HG02610 (cell line): ENCODE data around the gene PTGES2.

Experiments used
- ATAC-seq: cut with Tn5 transposase; IDR thresholded peaks from one replicate; pipeline ENCODE4 v1.9.1; 2021; ENCODE audit warnings: mild to moderate bottlenecking, moderate library complexity; ENCODE audit not compliant: unreplicated experiment

The PTGES2 gene

DNA sequence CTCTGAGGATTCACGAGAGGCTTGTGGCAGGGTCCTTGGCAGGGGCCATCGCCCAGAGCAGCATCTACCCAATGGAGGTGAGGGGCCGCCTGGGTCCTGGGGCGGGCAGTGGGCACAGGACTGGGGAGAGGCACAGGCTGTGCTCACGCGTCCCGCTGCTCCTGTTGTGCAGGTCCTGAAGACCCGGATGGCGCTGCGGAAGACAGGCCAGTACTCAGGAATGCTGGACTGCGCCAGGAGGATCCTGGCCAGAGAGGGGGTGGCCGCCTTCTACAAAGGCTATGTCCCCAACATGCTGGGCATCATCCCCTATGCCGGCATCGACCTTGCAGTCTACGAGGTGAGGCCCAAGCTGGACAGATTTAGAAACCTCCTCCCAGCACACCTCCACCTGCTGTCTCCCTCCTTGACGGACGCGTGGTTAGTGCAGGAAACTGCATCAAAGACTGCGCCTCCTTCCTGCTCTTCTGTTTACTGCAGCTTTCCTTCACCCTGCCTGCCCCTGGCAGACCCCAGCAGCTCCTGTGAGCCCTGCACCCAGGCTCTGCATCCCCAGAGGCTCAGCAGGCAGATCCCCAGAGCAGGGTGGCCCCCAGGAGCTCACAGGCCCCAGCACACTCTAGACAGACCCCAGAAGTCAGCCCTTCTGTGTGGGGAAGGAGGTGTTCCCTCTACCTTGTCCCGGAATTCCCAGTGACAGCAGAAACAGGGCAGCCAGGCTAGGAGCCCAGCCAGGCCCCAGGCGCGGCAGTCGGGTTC is 21.2 kb downstream of the PTGES2 start:
- ATAC-seq: no peak

DNA sequence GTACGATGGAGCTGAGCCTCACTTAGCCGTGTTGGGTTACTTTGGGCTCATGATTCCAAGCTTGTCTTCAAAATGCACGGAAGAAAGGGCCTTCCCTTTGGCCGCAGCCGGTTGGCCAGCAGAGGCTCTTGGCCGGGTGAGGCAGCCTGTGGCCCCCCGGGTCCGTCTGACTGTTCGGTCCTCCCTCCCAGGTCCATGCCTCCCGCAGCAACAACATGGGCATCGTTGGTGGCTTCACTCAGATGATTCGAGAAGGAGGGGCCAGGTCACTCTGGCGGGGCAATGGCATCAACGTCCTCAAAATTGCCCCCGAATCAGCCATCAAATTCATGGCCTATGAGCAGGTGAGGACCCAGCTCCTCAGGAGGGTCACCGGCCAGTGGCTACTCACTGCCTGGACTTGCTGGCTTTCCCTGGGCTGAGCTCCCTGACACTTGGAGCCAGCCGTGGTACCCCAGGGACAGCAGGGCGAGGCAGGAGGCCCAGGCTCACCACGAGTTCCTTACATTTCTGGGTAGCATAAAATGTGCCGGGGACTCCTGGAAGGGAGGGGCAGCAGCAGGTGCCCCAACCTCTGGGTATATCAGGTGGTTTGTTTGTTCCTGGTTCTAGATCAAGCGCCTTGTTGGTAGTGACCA is 21.9 kb downstream of the PTGES2 start:
- ATAC-seq: no peak

DNA sequence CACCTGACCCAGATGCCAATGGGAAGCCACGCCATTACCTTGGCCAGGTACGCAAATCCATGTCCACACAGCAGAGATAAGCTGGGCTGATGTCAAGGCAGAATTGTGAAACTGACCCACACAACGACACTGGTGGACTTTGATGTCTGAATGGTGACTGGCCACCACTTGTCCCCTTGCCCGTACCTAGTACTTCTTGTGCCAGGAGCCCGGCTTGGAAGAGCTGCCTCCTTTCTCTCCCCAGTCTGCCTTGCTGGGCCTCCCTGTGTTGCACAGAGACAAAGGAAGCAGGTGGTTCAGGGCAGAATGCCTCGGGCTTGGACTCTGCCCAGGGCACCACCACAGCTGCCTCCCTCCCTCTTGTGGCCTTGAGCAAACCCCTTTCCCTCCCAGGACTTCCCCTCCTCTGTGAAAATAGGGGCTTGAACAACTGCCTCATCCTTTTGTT is 23.3 kb downstream of the PTGES2 start:
- ATAC-seq: no peak

DNA sequence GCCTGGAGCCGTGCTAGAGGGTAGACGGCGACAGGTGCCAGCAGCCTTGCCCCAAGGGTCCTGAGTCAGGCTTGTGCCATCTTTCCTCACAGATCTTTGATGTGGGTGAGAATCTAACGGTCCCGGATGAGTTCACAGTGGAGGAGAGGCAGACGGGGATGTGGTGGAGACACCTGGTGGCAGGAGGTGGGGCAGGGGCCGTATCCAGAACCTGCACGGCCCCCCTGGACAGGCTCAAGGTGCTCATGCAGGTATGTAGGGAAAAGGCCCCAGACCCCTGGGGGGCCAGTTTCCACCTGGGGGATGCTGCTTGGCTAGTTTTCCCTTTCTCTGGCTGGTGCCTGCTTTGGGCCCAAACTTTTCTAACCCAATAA is 24.0 kb downstream of the PTGES2 start:
- no peak for ATAC-seq

DNA sequence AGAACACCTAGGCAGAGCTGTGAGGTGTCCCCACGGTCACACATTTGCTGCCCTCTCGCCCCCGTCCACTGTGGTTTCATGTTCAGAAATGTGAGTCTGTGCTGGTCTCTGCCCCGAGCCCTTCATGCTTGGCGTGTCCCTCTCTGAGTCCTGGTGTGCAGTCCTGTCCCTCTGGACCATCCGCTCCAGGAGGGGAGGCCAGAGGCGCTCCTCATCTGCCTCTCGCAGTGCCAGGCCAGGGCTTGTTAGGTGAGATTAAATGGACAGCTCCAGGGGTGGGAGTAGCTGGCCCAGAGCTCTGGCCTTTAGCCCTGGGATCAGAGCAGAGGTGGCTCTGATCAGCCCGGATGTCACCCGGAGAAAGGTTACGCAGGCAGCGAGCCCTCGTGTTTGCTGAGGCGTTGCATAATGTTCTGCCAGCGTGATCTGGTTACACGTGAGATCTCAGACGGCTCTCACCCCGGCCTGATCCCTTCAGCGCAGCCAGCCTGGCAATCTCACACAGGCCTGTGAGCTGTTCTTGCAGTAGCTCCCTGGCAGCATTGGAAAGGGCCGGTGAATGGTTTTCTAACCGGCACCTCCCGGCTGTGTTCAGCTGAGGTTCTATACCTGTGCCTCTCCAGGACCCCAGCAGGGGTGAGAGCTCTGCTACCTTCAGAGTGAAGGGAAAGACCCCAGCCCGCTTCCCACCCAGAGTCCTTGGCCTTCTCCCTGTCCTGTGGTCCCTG is 24.5 kb downstream of the PTGES2 start:
- ATAC-seq: no peak

DNA sequence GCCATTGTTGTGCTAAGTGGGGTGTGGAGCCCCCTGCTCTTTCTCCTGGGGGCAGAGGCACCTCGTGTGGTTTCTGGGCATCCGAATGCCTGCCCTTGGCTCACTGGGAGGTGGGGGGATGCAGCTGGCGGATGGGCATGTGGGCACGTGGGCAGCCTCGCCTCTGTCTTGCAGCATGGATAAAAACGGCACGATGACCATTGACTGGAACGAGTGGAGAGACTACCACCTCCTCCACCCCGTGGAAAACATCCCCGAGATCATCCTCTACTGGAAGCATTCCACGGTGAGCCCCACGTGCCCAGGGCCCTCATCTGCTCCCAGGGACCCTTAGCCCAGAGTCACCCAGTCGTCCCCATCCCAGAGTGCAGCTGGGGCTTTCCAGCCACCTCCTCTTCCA is 25.3 kb downstream of the PTGES2 start:
- no peak for ATAC-seq

DNA sequence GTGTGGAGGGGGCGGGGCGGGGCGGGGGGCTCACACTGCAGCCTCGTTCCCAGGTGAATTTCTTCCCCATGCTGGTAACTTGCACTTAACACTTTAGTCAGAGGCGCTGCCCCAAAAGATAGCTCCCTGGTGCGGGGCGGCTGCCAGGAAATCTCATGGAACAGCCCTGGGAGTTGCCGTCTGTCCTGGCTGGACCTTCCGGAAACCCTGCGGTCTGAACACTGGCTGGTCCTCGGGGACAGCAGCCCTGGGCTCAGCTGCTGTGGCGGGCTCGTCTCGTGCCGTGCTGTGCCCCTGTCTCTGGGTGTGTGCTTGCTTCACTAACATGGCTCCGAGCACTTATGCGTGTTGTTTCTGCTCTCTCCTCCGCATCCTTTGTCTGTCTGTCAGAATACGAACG is 25.8 kb downstream of the PTGES2 start:
- no peak for ATAC-seq

DNA sequence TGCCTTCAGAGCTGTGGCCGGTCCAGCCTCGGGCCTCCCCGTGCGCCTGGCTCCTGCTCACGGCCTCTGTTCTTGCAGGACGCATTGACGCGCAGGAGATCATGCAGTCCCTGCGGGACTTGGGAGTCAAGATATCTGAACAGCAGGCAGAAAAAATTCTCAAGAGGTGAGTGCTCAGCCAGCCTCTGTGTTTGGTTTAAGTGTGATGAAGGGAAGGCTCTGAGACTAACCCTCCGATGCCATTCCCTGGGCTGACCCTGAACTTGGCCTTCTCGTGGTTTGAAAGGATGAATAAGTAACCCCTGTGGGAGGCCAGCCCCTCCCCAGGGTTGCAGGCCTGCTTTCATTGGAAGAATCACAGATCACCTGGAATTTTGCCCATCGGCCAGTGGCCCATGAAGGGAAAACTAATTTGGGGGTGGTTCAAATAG is 26.3 kb downstream of the PTGES2 start:
- no peak for ATAC-seq

DNA sequence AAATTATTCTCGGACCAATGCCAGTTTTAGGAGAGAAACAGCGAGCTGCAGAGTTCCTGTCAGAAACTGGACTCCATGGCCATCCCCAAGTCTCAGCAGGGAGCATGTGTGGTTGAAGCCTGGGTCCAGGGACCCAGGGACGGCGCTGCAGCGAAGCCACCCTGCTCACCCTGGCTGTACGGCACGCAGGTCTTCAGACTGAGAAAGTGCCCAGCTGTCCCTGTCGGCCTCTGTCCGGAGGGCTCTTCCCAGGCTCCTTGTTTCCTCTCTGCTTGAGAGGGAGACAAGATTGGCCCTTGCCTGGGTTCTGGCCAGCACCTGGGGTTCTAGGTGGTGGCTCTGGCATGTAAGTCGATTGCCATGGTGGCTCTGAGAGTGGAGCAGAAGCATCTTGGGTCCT is 26.9 kb downstream of the PTGES2 start:
- no peak for ATAC-seq

DNA sequence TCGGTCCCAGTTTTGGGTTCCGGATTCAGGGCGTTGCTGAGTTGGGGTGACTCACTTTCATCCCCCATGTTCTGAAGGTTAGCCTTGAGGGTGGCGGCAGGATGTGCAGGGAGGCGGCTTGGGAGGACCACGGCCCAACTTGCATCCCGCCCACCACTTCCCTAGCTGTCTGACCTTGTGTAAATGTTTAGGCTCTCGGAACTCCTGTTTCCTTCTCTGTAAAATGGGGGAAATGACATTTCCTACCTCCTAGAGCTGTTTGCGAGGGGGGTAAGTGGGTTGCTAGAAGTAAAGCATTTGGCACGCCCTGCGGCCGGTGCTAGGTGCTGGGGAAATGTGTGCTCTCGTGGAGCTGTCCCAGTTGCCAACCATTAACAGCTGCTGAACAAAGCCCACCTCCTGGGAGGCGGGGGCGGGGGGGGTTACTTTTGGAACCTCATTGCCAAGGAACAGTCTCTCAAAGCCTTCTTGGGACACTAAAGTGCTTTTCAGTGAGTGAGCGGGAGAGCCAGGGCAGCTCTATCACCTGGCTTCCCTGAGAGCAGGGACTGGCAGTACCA is 27.5 kb downstream of the PTGES2 start:
- ATAC-seq: no peak

DNA sequence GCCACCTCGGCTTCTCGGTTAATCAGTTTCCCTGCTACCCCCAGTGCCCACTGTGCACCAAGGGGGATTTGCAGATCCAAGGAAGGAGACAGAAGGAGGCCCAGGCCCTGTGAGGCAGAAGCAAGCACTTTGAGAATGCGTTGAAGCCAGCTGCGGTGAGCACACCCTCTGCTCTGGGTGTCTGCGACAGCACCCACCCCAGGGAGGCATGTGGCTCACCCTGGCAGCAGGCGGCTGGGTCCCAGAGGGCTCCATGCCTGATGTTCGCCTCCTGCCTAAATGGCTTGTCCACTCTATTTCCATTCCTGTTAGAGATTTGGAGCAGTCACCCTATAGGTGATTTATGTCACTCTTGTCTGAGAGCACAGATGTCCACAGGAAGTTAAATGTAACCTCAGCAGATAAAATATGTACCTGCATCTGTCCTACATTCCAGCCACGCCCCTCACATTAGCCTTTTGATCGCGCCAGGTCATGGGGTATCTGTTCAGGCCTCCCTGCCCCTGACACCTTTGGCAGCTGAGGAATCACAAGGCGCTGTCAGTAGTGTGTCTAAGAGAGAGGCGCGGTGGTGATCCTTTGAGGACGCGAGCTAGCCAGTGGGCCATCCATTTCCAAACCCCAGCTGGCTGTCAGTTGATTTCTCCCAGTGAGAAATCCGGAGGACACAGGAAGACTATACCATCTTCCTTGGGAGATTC is 28.1 kb downstream of the PTGES2 start:
- no peak for ATAC-seq

DNA sequence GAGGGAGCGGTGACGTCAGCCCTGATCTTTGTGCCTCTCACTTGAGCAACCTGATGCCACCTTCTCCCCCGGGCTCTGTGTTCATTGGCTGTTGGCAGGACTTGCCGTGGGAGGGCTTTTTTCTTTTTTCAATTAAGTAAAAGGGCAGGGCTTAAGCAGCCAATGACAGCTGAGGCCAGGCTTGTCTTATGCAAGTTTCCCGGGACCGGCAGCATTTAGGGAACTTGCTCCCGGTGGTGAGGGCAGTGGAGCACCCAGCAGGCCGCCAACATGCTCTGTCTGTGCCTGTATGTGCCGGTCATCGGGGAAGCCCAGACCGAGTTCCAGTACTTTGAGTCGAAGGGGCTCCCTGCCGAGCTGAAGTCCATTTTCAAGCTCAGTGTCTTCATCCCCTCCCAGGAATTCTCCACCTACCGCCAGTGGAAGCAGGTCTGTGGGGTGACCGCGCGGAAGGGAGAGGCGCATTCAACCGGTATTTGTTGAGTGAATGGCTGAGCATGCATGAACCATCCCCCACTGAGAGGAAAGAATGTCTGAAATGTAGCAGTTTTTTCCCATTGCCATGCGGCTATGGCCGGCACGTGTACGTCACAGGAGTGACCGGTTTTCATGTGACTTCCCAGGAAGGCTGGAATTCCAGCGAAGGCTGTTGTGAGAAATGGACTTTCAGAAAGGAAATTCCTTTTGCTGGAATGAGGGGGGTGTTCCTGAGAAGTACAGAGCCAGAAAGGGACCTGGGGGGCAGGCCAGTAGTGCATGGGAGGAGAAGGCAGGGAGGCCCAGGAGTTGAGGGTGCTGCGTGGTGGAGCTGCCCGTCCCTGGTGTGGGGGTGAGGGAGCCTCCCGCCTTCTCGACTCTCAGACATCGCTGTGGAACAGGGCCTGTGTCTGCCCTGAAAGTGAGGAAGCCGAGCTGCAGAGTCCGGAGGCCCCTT is 29.0 kb downstream of the PTGES2 start:
- ATAC-seq: no peak

DNA sequence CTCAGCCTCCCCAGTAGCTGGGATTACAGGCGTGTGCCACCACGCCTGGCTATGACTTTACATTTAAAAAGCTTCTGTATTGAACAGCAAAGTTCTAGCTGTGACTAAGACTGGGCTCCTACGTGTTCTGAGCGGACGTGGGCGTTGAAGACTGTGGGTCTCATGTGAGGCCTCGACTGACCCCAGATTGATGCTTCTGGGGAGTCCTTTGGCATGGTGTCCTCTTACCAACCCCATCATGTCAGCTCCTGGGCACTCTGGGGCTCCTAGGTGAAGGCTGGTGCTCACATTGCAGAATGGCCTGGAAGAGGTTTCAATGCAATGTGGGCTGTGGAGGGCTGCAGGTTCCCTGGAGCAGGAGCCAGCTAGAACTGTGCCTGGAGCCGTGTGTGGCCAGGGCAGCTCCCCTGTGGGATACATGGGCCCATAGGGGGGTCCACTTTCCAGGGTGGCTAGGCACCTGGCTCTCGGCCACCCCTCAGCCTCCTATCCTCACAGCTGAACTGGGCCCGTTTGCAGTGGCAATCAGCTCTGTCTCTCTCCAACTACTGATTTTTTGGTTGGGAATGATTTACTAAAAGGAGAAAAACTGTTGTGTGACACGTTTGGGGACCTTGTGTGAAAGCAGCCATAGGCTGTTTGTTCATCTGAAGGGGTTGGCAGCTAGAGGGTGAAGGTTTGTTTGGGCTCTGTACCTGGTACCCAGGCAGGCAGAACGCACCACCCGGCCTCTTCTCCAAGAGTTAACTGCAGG is 29.8 kb downstream of the PTGES2 start:
- ATAC-seq: no peak

DNA sequence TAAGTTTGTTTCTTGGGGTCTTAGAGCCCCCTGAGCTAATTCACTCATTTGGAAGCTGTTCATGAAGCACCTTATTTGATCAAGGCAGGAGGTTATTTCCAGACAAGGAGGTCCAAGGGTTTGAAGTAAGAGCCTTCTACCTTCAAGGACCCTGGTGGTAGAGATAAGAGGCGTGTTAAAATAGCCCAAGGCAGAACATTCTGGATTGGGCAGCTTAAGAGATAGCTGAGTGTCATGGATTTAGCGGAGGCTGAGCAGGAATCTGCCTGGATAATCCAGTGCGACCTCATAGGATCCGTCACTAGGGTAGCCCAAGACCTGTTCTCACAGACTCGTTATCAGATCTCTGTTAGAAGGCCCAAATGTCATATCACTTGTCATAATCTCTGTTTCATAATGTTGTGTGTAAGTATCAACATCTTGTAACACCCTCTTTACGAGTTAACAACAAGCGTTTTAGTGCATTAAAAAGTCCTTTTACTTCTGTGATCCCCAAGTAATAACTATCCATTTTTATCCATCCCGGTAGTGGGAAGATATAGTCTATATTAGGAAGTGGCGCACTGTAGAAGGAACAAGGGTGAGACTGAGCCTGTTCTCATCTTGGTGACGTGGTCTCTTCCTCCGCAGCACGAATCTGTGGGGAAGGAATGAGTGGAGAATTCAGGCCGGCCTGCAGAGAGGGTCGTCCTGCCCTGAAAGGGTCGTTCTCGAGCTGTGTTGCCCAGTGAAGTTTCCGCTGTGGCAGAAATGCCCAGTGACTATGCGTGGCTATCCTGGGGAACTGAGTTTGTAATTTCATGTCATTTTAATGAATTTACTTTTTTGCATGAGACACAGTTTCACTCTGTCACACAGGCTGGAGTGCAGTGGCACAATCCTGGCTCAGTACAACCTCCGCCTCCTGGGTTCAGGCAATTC is 30.7 kb downstream of the PTGES2 start:
- no peak for ATAC-seq

DNA sequence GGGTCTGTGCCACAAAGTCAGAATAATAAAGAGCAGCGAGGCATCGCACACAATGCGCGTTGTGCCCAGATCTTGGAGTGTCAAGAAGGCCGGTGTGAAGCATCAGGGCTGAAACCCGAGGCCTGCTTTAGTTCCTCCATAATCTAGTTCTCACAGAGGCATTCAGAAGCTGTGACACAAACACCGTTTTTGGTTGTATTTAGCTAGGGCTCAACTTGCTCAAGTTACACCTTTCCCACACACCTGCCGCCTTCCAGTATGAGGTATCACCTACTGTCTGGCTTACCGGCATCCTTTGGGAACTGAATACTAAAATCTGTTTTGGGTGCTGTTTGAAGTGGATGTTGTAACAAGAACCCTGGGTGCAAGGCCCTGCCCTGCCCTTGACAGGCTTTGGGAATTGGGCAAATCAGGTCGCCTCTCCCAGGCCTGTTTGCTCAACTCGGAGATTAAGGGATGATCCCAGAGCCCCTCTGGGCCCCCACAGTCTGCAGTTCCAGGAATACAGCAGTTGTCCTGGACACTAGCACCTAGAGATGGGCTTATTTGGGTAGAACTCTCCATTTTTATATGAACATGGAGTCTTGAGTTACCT is 32.5 kb downstream of the PTGES2 start:
- ATAC-seq: no peak

DNA sequence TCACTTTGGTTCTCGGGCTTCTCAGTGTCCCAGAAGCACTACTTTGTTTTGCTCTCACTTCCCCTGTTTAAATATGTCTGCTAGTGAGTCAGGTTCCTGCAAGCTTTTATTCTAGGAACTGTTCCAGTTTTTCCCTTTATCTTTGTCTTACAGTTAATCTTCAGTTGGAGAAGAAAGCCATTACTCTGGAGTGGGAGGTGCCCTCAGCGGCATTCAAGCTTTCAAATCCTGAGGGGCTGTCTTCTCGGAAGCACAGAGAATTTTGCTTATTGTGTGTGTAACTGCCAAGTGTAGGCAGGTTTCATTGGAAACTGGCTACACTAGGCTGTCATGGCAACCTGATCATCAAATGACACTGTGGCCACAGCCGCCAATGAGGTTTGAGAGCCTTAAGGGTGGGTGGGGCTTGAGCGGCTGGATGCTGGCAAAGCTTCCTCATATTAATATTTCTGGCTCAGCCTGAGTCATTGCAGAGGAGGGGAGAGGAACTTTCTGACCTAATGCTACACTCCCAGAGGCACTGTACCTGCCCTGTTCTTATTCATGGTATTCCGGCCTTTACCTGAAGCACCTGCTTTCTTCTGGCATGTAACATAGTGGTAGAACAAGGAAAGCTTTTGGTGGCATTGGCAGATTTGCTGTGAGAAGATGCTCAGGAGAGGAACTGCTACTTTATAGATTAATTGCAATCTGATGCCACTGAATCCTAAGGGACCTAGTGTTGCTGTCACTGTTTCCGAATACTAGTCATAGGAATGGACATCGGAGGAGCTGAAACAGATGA is 33.2 kb downstream of the PTGES2 start:
- peak; percentile 90 for ATAC-seq

DNA sequence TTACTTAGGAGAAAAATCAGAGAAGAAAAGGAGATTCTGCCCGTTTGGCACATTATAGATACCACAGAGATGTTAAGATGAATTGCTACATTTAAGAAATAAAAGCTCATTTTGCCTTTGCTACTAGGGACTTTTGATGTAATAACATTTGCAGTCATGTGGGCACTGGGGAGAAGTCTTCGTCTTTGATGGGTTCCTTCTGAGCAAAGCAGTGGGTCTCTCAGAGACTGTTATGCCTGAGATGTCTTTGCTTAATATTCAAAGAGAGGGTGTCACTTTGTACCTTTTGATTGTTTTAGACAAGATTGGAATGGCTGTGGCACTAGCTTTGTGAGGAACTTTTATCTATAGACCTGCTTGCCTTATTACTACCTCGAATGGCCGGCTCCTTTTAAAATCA is 34.5 kb downstream of the PTGES2 start:
- no peak for ATAC-seq
